ENCODE data around the gene CYP2S1.

DNA sequence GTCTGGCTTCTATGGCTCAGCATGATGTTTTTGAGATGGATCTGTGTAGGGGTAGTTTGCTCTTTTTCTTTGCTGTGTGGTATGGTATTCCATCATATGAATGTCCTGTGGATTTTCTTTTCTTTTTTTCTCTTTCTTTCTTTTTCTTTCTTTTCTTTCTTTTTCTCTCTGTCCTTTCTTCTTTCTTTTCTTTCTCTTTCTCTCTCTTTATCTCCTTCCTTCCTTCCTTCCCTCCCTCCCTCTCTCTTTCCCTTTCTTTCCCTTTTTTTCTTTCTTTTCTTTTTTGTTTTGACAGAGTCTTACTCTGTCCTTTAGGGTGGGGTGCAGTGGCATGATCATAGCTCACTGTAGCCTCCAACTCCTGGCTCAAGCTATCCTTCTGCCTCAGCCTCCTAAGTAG lies 62.2 kb downstream of the CYP2S1 start:
- TF ChIP-seq, protein P1, sequence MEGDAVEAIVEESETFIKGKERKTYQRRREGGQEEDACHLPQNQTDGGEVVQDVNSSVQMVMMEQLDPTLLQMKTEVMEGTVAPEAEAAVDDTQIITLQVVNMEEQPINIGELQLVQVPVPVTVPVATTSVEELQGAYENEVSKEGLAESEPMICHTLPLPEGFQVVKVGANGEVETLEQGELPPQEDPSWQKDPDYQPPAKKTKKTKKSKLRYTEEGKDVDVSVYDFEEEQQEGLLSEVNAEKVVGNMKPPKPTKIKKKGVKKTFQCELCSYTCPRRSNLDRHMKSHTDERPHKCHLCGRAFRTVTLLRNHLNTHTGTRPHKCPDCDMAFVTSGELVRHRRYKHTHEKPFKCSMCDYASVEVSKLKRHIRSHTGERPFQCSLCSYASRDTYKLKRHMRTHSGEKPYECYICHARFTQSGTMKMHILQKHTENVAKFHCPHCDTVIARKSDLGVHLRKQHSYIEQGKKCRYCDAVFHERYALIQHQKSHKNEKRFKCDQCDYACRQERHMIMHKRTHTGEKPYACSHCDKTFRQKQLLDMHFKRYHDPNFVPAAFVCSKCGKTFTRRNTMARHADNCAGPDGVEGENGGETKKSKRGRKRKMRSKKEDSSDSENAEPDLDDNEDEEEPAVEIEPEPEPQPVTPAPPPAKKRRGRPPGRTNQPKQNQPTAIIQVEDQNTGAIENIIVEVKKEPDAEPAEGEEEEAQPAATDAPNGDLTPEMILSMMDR (IDR thresholded peaks at IDR 0.05; ENCODE audit: poor library complexity, severe bottlenecking): no peak
- TF ChIP-seq POLR2AphosphoS5 (IDR thresholded peaks at IDR 0.05): no peak
- TF ChIP-seq SMC3 (conservative IDR thresholded peaks at IDR 0.05; ENCODE audit: poor library complexity): no peak
- TF ChIP-seq, protein P2, sequence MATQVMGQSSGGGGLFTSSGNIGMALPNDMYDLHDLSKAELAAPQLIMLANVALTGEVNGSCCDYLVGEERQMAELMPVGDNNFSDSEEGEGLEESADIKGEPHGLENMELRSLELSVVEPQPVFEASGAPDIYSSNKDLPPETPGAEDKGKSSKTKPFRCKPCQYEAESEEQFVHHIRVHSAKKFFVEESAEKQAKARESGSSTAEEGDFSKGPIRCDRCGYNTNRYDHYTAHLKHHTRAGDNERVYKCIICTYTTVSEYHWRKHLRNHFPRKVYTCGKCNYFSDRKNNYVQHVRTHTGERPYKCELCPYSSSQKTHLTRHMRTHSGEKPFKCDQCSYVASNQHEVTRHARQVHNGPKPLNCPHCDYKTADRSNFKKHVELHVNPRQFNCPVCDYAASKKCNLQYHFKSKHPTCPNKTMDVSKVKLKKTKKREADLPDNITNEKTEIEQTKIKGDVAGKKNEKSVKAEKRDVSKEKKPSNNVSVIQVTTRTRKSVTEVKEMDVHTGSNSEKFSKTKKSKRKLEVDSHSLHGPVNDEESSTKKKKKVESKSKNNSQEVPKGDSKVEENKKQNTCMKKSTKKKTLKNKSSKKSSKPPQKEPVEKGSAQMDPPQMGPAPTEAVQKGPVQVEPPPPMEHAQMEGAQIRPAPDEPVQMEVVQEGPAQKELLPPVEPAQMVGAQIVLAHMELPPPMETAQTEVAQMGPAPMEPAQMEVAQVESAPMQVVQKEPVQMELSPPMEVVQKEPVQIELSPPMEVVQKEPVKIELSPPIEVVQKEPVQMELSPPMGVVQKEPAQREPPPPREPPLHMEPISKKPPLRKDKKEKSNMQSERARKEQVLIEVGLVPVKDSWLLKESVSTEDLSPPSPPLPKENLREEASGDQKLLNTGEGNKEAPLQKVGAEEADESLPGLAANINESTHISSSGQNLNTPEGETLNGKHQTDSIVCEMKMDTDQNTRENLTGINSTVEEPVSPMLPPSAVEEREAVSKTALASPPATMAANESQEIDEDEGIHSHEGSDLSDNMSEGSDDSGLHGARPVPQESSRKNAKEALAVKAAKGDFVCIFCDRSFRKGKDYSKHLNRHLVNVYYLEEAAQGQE (IDR thresholded peaks at IDR 0.05; ENCODE audit: borderline replicate concordance): no peak
- TF ChIP-seq EZH2 (IDR thresholded peaks at IDR 0.05; ENCODE audit: borderline replicate concordance, insufficient read depth, low read length, poor library complexity, severe bottlenecking): no peak
- no peak for TF ChIP-seq RAD21 (conservative IDR thresholded peaks at IDR 0.05)

Measured in neural cell (in vitro differentiated cells).